Measurements from ENCODE around the gene TWSG1. TPM values are rescaled to one million over a fixed set of nuclear protein-coding genes. Genes with fewer than 3 reads are reported as not detected.
"Not testable (repeated sequence)": the region's sequence is repeated elsewhere in the genome, so short reads cannot be mapped to it uniquely, and the experiment has no call there.

TWSG1 gene
- total RNA-seq, 1 donor from 2014 or later: 45.4 TPM

DNA sequence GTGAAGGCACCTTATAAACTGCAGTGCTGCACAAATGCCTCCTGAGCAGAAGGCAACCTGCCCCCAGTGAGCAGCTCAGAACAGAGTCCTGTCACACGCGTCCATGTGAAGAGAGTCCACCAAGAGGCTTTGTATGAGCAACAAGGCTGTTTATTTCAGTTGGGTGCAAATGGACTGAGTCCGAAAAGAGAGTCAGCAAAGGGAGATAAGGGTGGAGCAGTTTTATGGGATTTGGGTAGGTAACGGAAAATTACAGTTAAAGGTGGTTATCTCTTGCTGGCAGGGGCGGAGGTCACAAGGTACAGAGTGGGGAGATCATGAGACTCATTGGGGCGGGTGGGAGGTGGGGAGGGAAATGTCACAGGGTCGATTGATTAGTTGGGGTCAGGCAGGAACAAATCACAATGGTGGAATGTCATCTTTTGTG lies 87.3 kb downstream of the TWSG1 start:
- TF ChIP-seq, protein P1, sequence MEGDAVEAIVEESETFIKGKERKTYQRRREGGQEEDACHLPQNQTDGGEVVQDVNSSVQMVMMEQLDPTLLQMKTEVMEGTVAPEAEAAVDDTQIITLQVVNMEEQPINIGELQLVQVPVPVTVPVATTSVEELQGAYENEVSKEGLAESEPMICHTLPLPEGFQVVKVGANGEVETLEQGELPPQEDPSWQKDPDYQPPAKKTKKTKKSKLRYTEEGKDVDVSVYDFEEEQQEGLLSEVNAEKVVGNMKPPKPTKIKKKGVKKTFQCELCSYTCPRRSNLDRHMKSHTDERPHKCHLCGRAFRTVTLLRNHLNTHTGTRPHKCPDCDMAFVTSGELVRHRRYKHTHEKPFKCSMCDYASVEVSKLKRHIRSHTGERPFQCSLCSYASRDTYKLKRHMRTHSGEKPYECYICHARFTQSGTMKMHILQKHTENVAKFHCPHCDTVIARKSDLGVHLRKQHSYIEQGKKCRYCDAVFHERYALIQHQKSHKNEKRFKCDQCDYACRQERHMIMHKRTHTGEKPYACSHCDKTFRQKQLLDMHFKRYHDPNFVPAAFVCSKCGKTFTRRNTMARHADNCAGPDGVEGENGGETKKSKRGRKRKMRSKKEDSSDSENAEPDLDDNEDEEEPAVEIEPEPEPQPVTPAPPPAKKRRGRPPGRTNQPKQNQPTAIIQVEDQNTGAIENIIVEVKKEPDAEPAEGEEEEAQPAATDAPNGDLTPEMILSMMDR (IDR thresholded peaks at IDR 0.05): no peak
- TF ChIP-seq POLR2AphosphoS5 (IDR thresholded peaks at IDR 0.05; ENCODE audit: insufficient read depth in 1 of 2, low read depth in 1 of 2): no peak
- TF ChIP-seq POLR2A (IDR thresholded peaks at IDR 0.05): no peak
- Histone ChIP-seq H3K9me3 (no peaks in the 10 kb centered on the region), H3K27me3 (no peaks in the 10 kb centered on the region), H3K27ac (no peak overlapping the region), H3K4me3 (no peak overlapping the region), H3K4me1 (peaks cover 18% of the 10 kb centered on the region), H3K36me3 (no peaks in the 10 kb centered on the region)
- intact Hi-C loops (cut with DNase I): loop anchor here (5.0 kb wide), 1 partner anchor 1250 kb away; no protein-coding TSS in a partner anchor
- DNase-seq (ENCODE audit: extremely low spot score in 2 of 2): no peak

DNA sequence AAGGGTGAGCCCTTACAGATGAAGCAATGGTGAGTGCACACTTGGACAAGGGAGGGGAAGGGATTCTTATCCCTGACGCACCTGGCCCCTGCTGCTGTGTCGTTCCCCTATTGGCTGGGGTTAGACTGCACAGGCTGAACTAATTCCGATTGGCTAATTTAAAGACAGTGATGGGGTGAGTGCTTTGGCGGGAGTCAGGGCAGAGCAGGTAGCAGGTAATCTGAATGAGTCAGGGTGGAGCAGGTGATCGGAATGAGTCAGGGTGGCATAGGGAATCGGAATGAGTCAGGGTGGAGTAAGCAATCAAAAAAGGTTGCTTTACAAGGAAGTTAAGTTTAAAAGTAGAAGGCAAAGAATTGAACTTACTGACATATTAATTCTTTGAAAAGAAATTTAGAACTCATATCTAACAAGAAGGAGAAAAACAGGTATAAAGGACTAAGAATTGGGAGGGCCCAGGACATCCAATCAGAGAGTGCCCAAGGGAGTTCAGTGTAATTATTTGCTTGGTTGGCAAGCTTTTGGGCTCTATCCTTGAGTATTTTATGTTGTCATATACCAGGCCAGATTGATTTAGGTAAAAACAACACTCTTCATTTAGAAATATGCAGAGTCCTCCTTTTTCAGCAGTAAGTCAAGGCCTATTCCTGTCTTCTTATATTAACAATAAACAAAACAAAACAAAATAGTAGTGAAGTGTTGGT lies 88.4 kb downstream of the TWSG1 start:
- TF ChIP-seq POLR2AphosphoS5 (IDR thresholded peaks at IDR 0.05; ENCODE audit: insufficient read depth in 1 of 2, low read depth in 1 of 2): peak in 1 of 2 donors; percentile 45
- TF ChIP-seq, protein P1 (IDR thresholded peaks at IDR 0.05): no peak
- peak in 1 of 2 donors; percentile 80 for DNase-seq (ENCODE audit: extremely low spot score in 2 of 2)
- H3K27ac ChIP-seq: peak overlapping the region; percentile 62
- no peaks in the 10 kb centered on the region for H3K36me3 ChIP-seq
- intact Hi-C loops (cut with DNase I): loop anchor here (5.0 kb wide), 1 partner anchor 1249 kb away; no protein-coding TSS in a partner anchor
- peaks cover 9% of the 10 kb centered on the region for H3K4me1 ChIP-seq
- H3K9me3 ChIP-seq: no peaks in the 10 kb centered on the region
- H3K4me3 ChIP-seq: no peak overlapping the region
- no peaks in the 10 kb centered on the region for H3K27me3 ChIP-seq

DNA sequence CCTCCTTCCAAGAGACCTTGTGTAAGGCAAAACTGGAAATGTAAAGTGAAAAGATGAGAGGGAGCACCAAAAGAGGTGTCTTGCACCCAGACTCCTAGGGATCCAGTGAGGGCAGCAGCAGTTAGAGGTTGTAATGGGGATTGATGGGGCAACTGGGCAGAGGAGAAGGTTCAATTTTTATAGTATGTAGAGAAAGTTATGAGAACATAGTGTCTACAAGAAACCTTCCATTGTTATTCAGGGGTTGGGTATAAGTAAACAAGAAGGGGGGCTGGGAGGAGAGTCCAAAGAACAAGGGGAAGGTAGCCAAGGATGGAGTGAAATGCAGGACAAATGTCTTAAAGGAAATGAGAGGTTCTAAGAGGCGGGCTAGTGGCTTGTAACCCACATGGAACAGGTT lies 89.1 kb downstream of the TWSG1 start:
- intact Hi-C loops (cut with DNase I): loop anchor here (5.0 kb wide), 1 partner anchor 1249 kb away; no protein-coding TSS in a partner anchor
- H3K27me3 ChIP-seq: not testable (repeated sequence)

DNA sequence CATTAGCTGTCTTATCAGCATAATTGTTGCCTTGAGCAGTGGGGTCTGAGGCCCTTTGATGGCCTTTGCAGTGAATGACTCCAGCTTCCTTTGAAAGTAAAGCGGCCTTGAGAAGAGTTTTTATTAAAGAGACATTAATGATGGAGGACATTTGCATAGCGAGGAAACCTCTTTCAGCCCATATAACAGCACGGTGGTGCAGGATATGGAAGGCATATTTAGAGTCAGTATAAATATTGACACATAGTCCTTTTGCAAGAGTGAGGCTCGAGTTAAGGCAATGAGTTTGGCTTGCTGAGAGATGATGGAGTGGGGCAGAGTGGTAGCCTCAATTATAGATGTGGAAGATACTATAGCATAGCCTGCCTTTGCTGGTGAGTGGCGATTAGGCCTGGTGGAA lies 89.7 kb downstream of the TWSG1 start:
- not testable (repeated sequence) for H3K27me3 ChIP-seq, H3K9me3 ChIP-seq, H3K36me3 ChIP-seq, H3K4me3 ChIP-seq
- peaks cover 14% of the 10 kb centered on the region for H3K4me1 ChIP-seq
- intact Hi-C loops (cut with DNase I): loop anchor here (5.0 kb wide), 1 partner anchor 1248 kb away; no protein-coding TSS in a partner anchor
- peak overlapping the region; percentile 62 for H3K27ac ChIP-seq
- DNase-seq (ENCODE audit: extremely low spot score in 2 of 2): peak in 1 of 2 donors; percentile 5

More for the DNA sequence above, 89.1 kb downstream of the TWSG1 start:
- not testable (repeated sequence) for H3K9me3 ChIP-seq, H3K36me3 ChIP-seq, H3K4me1 ChIP-seq, H3K4me3 ChIP-seq
- DNase-seq (ENCODE audit: extremely low spot score in 2 of 2): peak in 1 of 2 donors; percentile 42
- peak overlapping the region; percentile 62 for H3K27ac ChIP-seq

DNA sequence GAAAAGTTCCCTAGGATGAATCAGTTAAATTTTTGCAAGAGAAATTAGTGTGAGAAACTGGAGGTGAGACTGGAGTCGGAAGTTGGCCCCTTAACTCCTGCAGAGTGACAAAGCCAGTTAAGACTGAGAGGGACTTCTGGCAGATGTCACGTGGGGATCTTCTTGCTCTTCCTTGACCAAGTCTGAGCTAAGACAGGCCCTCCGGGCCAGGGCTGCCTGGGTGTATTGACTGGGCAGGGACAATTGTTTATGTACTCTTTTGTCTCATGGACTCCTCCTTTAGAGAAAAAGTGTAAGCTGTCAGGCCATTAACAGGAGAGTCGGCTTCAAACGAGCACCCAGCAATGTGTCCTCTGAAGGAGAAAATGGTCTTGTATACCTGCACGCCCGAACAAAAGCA lies 92.2 kb downstream of the TWSG1 start:
- no peaks in the 10 kb centered on the region for H3K36me3 ChIP-seq
- H3K9me3 ChIP-seq: no peaks in the 10 kb centered on the region
- no peak overlapping the region for H3K27ac ChIP-seq
- TF ChIP-seq POLR2AphosphoS5 (IDR thresholded peaks at IDR 0.05; ENCODE audit: insufficient read depth in 1 of 2, low read depth in 1 of 2) (no peak), POLR2A (IDR thresholded peaks at IDR 0.05) (no peak)
- TF ChIP-seq, protein P1 (IDR thresholded peaks at IDR 0.05): no peak
- intact Hi-C loops (cut with DNase I): no loop called here
- H3K4me3 ChIP-seq: no peak overlapping the region
- no peaks in the 10 kb centered on the region for H3K27me3 ChIP-seq
- peak in 1 of 2 donors; percentile 42 for DNase-seq (ENCODE audit: extremely low spot score in 2 of 2)
- H3K4me1 ChIP-seq: peaks cover 21% of the 10 kb centered on the region

DNA sequence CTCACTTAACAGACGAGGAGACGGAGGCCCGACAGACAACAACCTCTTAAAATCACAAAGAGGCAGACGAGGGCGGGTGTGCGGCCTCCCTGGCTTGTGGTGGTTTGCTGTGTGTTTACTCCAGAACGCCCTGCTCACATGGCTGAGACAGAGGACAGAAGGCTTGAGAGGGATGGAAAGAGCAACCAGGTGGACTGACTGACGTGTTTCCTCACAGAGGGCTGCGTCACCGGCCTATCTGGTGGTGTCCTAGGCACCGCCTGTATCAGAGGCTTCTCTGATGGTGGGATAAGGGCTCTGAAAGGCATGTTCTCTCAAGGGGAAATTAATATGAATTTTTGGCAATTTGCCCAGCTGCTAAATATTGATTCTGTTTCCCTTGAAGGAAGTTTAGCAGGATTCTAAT lies 93.7 kb downstream of the TWSG1 start:
- Histone ChIP-seq H3K27me3 (no peaks in the 10 kb centered on the region), H3K4me1 (peaks cover 21% of the 10 kb centered on the region), H3K36me3 (no peaks in the 10 kb centered on the region), H3K9me3 (no peaks in the 10 kb centered on the region), H3K4me3 (no peak overlapping the region), H3K27ac (peak overlapping the region; percentile 54)
- peak in 1 of 2 donors; percentile 78 for DNase-seq (ENCODE audit: extremely low spot score in 2 of 2)
- TF ChIP-seq POLR2A (IDR thresholded peaks at IDR 0.05) (no peak), POLR2AphosphoS5 (IDR thresholded peaks at IDR 0.05; ENCODE audit: insufficient read depth in 1 of 2, low read depth in 1 of 2) (no peak)
- TF ChIP-seq, protein P1 (IDR thresholded peaks at IDR 0.05): no peak
- intact Hi-C loops (cut with DNase I): no loop called here

All from vagina (tissue), 2 donors.